ENCODE measurements around the gene PRTG.
"Not testable (repeated sequence)": the region's sequence is repeated elsewhere in the genome, so short reads cannot be mapped to it uniquely, and the experiment has no call there.

PRTG gene

DNA sequence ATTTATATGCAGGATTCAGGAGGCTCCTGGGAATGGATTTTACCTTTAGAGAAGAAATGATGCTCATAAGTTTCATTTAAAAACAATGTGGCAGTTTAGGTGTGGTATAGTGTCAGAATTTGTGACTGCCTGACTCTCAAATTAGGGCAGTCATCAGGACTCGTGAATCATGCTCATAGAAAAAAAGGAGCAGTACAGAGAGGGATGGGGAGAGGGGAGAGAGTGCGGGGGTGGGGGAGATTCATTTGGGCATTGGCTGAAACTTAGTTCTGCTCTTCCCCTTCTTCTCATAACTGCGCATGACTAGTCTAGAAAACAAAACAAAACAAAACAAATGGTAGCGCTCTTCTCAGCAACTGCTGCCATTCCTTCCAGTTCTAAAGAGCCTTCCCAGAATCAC lies 44.3 kb downstream of the PRTG start:
- DNase-seq = no peak

DNA sequence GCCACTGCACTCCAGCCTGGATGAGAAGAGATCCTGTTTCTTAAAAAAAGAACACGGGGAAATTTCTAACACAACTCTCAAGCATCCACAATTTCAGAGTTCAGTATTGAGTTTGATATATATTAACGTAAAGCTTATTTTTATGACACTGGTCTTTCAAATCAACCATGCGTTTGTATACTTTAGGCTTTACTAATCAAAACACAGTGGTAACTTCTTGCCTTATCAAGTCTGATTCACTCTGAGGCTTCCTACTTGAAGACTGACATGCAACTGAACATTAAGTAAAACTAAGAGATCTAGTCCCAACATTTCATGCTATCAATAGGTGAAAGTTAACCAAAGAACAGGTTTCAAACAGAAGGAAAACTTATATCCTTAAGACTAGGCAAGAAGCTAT lies 46.7 kb downstream of the PRTG start:
- DNase-seq = no peak

DNA sequence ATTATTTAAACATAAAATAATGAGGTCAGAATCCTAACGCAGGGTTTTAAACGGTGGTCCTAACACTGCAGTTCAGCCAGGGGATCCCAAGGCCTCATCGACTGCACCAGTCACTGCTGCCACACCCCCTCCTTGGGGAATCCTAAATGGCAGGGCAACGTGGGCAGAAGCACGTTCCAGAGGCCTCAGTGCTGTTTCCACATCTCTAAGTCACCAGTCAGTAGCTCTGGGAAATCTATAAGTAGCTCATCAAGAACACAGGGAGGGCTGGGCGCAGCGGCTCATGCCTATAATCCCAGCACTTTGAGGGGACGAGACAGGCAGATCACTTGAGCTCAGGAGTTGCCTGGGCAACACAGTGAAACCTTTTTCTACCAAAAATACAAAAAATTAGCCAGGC lies 47.5 kb downstream of the PRTG start:
- no peak for DNase-seq

DNA sequence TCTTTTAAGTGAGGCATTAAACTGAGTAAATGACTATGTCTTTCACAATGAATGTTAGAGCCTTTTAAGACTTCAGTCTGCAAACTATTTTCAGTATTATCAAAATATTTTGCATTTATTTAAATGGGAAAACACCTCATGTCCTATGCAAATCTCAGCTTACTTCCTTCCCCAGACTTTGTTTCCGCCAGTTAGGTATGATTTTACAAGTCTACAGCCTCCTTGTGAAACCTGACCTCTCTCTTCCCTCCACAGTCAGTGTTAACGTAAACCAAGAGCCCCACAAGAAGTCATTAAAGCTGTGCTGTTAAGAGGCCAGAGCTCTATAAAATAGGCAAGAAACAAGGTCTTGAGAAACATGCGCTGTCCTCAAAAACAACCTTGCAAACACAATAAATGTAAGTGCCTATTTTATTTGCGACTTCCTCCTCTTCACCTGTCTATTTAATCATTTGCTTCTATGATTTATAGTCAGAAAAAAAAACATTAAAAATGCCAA lies 48.3 kb downstream of the PRTG start:
- no peak for DNase-seq

DNA sequence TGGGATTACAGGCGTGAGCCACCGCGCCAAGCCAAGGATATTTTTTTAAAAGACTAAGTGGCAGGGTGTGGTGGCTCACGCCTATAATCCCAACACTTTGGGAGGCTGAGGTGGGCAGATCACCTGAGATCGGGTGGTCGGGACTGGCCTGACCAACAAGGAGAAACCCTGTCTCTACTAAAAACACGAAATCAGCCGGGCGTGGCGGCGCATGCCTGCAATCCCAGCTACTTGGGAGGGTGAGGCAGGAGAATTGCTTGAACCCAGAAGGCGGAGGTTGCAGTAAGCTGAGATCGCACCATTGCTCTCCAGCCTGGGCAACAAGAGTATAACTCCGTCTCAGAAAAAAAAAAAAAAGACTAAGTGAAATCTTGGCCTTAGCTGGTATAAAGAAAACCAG lies 49.8 kb downstream of the PRTG start:
- DNase-seq = not testable (repeated sequence)

DNA sequence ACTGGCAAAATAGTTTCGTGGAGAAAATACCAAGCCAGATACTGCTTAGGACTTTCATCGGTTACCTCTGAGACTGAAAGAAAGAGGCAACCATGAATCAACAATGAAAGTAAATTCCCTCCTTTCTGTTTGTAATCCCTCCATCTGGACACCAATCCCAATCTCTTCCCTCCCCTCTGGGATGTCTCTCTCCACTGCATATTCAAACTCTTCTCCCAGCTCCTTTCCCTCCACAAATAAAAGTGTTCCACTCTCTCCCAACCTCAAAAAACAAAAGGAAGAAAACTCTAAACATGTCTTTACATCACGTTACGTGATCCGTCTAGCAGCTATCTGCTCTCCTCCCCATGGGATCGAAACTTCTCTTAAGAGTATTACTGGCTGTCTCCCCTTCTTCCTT lies 55.2 kb downstream of the PRTG start:
- no peak for DNase-seq

DNA sequence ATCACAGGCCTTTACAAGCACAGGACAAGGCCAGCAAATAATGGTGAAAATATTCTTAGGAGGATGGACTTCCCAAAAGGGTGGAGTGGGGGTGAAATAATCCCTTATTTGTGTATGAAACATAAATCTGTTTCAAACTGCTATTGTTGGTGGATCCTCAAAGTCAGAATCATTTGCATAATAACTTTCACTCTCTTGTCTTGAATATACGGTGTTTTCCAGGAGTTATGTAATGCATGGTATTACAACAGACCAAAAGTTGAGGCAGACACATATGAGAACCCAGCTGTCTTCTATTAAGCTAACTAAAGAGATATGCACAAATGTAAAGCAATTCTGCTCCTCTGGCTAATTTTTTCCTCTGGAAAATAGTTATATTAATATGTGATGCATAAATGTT lies 57.7 kb downstream of the PRTG start:
- no peak for DNase-seq

DNA sequence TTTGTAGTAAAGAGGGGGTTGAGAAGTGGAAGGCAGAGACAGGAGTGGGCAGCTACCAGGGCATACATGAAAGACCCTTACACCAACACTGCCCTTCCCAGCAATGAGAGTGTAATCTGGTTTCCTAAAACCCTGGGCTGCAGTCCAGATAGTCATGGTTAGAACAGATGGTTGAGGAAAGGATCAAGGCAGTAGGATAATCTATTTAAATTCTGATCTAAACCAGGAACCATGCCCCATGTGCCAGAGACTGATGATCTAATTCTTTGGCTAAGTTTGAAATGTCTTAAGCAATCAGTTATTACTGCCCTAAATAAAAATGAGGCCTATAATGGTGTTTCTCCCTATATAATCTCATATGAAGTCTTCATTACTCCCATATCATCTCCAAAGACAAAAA lies 59.6 kb downstream of the PRTG start:
- DNase-seq = no peak

DNA sequence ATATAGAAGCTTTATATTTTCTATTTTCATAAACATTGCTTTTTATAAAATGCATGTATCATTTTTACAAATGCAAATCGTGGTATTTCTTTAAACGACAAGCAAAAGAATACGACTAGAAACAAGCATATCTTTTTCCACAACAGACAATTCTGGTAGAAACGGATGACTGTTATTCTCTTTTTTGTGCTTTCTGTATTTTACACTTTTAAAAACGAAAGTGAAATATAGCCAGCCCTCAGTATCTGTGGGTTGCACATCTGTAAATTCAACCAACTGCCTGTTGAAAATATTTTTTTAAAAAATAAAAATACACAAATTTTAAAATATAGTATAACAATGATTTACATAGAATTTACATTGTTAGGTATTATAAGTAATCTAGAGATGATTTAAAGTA lies 61.3 kb downstream of the PRTG start:
- DNase-seq = no peak

DNA sequence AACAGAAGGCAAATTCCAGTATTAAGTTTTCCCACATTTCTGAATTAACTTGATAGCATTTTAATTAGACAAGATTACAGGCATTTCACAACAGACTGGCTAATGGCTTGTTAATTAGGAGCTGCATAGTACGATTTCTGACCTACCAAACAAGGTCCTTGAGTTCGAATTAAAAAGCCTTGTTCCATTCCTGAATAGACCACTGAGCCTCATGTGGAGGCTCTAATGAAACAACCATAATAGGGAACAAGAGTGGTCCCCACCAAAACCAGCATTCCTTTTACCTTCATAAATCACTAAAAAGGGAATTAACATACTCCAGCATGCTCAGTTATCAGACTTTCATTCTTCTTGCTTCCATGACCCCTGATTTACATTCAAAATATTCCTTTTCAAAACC lies 66.4 kb downstream of the PRTG start:
- no peak for DNase-seq

DNA sequence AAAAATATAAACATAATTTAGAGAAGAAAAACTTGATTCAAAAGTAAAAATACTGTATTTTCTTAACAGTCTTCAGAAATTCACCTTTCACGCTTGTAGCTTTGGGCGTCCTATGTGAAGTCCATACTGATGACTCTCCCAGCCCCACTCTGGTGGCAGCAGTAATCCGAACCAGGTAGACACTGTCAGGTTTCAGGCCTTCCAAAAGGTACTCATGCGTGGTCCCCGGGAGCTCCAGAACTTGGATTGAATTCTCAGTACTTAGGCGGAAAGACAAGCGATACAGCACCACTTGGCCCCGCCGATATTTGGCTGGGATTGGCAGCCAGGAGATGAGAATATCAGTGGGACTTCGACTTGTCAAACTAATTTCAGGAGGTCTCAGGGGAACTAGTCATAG lies 69.7 kb downstream of the PRTG start:
- DNase-seq = no peak

DNA sequence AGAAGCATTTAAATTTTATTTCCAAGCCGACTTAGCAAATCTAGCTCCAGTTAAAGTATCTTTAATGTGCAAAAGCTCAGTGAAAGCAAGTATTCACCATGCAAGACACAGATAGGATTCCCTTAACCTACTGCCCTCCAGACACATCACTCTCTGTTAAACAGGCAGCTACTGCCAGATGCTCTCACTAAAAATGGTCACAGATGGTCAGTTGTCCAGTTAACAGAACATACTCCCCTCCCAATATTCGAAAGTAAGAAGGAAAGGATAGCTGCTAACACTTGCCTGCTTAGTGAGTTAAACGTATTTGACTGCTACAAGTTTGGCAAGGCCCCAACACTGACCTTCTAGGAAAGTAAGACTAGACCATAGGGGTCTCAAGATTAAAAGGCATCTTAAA lies 73.7 kb downstream of the PRTG start:
- no peak for DNase-seq

DNA sequence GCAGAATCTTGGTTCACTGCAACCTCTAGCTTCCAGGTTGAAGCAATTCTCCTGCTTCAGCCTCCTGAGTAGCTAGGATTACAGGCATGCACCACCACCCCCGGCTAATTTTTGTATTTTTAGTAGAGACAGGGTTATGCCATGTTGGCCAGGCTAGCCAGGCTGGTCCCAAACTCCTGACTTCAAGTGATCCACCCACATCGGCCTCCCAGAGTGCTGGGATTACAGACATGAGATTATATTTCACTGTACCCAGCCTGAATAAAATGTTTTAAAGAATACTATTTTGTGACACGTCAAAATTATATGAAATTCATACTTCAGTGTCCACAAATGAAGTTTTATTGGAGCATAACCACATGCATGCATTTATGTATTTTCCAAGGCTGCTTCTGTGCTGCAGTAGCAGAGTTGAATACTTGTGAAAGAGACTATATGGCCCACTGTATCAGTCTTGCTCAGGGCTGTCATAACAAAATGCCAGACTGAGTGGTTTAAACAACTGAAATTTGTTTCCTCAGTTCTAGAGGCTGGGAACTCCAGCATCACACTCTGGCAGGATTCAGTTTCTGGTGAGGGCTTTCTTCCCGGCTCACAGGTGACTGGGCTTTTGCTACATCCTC lies 77.2 kb downstream of the PRTG start:
- DNase-seq = no peak

DNA sequence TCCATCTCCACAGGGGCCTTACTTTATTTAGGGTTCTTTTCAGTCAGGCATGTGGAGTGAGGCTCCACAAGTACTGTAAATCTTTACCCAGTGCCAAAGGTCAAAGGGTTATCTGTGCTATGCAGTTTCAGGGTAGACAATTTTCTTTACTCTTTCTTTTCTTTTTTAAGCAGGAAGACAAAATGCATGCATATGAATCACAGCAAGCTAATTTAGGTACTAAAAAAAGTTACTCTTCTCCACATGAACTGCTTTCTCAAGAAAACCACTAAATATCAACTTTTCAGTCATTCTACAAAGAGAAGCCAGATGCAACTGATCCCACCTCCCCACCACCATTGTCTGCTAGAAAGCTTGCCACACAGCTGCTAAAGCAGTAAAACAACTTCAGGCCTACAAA lies 81.5 kb downstream of the PRTG start:
- DNase-seq = no peak

DNA sequence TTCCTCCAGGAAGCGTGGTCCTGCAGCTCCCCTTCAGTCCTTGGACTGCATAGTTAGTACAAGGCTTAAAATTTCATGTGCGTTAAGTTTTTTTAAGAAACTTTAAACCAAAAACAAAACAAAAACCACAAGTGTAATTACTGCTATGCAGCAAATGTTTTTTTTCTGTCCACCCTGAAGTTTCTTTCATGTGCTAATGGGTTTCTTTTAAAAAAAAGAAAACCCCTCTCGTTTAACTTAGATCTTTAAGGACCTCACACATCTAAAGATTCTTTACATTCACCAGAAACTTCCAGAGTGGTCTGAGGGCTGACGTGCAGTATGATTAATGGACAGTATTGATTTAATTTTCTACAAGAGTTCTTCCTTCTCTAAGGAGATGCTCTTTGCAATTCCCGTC lies 82.8 kb downstream of the PRTG start:
- no peak for DNase-seq

DNA sequence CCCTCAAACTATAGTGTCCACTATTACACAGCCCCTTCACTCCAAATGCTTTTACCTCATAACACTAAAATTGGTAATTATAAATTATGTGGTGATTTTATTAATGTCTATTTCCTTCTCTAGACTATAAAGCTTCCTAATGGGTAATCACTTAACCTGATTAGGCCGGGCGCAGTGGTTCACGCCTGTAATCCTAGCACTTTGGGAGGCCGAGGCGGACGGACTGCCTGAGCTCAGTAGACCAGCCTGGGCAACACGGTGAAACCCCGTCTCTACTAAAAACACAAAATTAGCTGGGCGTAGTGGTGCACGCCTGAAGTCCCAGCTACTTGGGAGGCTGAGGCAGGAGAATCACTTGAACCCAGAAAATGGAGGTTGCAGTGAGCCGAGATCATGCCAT lies 83.5 kb downstream of the PRTG start:
- DNase-seq = no peak

DNA sequence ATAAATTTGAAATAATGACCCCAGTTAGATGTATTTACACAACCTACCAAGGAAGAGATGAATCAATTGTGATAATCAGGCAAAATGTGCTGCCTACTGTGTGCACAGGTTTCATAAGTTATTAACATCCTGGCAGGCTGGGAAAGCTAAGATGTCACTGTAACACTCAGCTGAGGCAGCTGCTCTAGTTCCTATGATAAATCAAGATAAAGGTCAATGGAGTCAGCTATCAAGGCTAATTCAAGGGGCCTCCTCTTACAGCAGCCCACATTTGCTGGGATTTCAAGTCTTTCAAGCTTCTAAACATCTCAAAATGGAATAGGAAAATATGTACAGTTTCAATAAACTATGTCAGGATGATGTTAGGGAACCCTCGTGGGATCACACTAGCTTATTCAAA lies 84.1 kb downstream of the PRTG start:
- no peak for DNase-seq

DNA sequence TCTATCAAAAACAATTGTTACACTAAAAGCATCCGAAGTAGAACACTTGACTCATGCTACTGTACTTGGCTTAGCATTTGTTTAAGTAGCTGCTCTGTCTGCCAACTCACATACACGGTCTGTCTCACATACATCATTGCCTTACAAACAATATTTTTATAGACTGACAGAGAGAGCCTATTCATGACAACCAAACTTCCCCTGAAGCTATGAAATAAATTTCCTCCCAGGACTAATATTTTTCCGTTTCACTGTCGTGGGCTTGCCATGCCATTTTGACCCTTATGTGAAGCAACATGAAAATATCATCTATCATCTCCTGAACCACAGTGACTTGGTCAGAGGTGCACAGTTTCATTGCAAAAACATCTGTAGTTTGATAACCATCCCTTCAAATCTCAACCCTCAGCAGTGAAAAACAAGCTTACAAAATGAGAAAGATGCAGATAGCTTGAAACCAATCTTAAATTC lies 88.4 kb downstream of the PRTG start:
- DNase-seq = no peak

DNA sequence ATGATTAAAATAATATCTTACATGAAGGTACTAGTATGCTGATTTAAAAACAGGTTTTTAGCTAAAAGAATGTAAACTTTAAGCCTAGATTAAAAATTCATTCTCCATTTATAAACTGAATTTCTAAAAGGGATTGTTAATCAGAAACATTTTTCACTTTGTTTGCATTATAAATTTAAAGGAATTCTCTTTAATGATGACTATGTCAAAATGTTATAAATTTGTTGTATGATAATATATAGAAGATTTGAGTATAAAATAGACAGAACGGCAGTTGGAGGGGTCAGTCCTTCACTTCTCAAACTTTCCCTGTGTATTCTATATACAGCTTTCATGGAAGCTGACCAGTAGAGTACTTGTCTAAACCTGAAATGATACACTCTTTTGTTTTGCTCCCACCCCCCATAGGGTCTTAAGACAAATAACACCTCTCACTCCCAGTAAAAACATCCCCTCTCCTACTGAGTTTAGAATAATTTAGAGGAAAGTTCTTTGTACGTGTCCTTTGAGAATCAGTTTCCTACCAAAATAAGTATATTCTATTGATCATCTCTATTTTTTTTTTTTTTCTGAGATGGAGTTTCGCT lies 90.0 kb downstream of the PRTG start:
- DNase-seq = no peak

DNA sequence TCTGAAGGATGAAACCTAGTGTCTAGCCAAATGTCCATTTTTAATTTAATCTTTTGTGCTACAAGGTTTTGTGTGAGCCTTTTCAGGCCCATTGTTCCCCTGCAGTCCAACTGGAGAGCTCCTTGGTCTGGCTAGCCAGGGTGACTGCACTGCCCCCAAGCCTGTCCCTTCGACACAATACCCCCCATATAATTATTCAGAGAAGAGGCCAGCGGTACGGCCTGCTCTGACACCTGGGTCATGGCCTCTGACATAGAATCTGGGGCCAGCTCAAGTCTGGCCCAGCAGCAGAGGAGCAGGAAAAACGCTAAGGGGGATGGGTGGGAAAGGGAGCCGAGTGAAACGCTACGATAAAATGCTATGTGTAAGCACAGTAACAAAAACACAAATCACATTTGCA lies 90.6 kb downstream of the PRTG start:
- no peak for DNase-seq

DNA sequence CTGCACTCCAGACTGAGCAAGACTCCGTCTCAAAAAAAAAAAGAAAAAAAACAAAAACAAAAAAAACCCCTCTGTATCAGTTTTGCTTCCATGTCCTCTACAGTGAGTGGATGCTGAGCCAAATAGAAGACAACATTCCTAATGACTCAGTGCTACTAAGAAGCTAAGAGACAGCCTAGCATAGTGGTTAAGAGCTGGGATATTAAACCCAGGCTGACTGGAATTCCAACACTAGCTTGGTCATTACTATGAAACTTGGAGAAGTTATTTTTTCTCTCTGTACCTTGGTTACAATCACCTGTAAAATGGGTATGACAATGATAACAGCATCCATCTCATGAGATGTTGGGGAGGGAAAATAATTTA lies 93.9 kb downstream of the PRTG start:
- no peak for DNase-seq

DNA sequence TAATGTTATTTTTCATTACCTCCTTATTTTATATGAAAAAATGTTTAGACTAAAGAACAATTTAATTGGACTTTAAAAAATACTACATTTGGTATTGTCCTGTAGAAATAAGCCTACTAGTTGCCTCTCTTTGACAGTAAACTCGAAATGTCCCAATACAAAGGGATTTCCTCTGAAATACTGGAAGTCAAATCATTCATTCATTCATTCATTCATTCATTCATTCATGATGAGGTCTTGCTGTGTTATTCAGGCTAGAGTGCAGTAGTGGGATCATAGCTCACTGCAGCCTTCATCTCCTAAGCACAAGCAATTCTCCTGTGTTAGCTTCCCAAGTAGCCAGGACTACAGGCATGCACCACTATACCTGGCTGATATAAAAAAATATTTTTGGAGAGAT lies 104.2 kb downstream of the PRTG start:
- DNase-seq = no peak

DNA sequence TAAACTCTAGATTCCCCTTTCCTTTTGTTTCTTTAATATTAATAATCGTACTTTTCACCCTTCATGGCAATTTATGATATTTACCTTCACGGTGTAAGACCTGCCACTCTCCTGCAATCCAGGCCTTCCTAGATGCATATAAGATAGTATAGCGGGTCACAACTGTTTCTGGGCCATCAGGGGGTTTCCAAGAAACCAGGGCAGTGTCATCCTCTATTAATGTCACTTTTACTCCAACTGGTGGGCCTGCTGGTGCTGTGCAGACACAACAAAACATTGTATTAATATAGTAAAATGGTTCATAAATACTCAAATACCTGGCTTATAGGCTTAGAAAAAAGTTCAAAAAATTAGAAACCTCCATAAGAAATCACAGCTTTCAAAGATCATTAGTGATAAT lies 105.9 kb downstream of the PRTG start:
- DNase-seq = no peak

DNA sequence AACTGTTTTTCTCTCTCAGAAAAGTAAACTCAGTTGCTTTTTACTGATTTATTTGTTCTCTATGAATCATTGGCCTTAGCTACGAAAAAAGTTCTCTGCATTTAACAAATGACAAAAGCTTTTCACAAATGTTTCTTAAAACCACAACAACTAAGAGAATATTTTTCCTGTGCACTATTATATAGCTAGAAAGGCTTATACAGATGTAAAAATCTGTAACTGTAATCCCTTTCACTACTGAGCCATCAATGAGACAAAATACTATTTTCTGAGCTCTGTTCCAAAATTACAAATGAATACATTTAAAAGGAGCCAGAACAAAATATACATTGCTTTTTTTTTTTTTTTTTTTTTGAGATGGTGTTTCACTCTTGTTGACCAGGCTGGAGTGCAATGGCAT lies 109.2 kb downstream of the PRTG start:
- DNase-seq = no peak

DNA sequence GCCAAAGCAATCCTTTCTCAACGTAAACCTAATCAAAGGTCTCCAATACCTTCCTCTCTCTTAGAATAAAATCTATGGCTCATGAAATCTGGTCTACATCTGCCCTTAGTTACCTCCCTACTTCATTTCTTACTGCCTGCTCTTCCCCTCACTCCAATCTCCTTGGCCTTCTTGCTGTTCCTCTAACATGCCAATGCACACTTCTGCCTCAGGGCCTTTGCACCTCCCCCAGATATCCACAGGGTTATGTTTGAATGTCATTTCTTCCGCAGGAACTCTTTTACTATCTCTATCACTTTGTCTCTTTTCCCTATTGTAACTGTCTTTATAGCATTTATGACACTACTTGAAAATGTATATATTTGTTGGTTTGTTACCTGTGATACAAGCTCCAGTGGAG lies 110.5 kb downstream of the PRTG start:
- DNase-seq = no peak

Measured in DMS153 (cell line).